Measurements from ENCODE around the gene NOM1.

The NOM1 gene

DNA sequence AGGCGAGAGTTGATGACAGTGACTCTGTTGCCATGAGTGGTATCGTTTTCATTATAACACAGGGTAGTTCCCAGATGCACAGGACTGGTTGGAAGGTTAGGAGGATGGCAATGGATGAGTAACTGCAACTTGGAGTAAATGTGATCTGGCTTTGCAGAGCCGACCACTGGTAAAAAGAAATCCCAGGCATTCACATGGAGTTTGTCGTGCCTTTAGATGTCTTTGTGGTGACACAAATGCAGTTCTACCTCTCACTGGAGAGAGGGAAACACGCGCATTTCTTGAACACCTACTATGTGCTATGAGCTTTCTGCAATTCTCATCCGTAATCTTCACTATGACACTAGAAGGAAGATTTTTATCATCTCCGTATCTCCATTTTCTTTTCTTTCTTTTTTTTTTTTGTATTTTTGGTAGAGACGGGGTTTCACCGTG is 62.6 kb downstream of the NOM1 start:
- no peak for ATAC-seq (ENCODE audit: low read depth)
- H3K27ac ChIP-seq (ENCODE audit: poor library complexity, severe bottlenecking) = no peak overlapping the region
- peaks cover 78% of the 10 kb centered on the region for H3K27me3 ChIP-seq (ENCODE audit: insufficient read depth, poor library complexity, severe bottlenecking)
- H3K36me3 ChIP-seq (ENCODE audit: low read depth) = no peaks in the 10 kb centered on the region
- no peaks in the 10 kb centered on the region for H3K9me3 ChIP-seq (ENCODE audit: severe bottlenecking)
- H3K4me3 ChIP-seq (ENCODE audit: severe bottlenecking) = no peak overlapping the region
- DNase-seq (ENCODE audit: low spot score) = no peak
- H3K4me1 ChIP-seq (ENCODE audit: insufficient read depth, poor library complexity, severe bottlenecking) = peaks cover 6% of the 10 kb centered on the region
- TF ChIP-seq, protein P1, sequence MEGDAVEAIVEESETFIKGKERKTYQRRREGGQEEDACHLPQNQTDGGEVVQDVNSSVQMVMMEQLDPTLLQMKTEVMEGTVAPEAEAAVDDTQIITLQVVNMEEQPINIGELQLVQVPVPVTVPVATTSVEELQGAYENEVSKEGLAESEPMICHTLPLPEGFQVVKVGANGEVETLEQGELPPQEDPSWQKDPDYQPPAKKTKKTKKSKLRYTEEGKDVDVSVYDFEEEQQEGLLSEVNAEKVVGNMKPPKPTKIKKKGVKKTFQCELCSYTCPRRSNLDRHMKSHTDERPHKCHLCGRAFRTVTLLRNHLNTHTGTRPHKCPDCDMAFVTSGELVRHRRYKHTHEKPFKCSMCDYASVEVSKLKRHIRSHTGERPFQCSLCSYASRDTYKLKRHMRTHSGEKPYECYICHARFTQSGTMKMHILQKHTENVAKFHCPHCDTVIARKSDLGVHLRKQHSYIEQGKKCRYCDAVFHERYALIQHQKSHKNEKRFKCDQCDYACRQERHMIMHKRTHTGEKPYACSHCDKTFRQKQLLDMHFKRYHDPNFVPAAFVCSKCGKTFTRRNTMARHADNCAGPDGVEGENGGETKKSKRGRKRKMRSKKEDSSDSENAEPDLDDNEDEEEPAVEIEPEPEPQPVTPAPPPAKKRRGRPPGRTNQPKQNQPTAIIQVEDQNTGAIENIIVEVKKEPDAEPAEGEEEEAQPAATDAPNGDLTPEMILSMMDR (IDR thresholded peaks at IDR 0.05; ENCODE audit: poor library complexity, severe bottlenecking) = no peak

DNA sequence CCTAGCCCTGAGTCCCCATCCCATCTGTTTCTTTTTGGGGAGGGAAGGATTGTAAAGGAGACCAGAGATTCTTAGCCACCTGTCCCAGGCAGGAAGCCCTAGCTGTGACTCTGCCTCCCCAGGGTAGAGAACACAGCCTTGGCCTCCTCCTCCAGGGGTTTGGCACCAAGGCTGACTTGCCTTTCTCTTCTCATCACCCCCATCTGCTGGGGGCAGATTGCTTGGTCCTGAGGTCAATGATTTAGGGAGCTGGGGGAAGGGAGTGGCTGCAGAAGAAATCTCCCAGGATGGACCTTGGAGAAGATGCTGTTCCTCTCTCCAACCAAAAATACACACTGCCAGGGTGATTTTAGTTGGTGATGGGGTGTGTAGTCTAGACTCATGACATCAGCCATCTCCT is 63.6 kb downstream of the NOM1 start:
- DNase-seq (ENCODE audit: low spot score) = no peak
- TF ChIP-seq, protein P1 (IDR thresholded peaks at IDR 0.05; ENCODE audit: poor library complexity, severe bottlenecking) = no peak
- no peak overlapping the region for H3K4me3 ChIP-seq (ENCODE audit: severe bottlenecking)
- H3K36me3 ChIP-seq (ENCODE audit: low read depth) = no peaks in the 10 kb centered on the region
- ATAC-seq (ENCODE audit: low read depth) = no peak
- H3K9me3 ChIP-seq (ENCODE audit: severe bottlenecking) = no peaks in the 10 kb centered on the region
- peaks cover 78% of the 10 kb centered on the region for H3K27me3 ChIP-seq (ENCODE audit: insufficient read depth, poor library complexity, severe bottlenecking)
- H3K4me1 ChIP-seq (ENCODE audit: insufficient read depth, poor library complexity, severe bottlenecking) = peaks cover 6% of the 10 kb centered on the region
- H3K27ac ChIP-seq (ENCODE audit: poor library complexity, severe bottlenecking) = no peak overlapping the region

DNA sequence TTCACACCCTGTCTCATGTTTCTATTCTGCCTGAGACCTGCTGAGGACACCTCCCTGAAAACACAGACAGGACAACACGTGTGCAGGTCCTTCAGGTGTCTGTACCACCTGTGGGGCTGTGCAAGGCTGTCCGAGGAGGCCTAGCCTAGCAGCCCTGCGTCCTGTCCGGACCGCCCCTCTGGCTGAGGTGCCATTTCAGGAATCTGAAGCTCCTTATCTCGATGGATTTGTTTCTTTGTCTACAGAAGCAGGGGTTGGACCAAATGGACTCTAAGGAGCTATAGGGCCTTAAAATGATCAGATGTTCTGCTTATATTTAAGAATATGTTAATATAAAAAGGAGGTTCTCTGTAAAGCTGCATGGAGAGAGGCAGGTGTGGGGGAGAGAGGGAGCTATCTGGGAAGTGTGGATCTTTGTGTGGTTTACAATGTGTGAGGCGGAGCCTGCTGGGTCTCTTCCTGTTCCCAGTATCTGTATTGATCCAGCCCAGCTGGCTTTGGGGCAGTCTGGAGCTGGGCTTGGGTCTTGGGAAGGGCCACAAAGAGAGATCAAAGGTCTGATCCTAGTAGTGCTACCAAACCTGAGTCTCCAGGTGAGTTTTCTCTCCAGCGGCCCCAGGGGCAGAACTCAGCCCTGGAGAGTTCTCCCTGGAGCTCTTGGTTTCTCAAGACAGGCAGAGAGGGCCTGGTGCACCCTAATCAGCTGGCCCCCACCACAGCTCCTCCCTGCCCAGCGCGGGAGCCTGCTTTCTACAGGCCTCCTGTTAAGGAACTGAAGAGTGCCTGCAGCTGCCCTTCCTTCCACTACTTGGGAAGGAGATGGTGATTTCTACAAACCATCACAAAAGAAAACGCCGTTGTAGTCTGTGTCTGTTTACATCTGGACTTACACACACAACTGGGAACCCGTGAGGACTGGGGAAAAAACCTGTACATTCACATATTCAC is 64.4 kb downstream of the NOM1 start:
- ATAC-seq (ENCODE audit: low read depth) (no peak), DNase-seq (ENCODE audit: low spot score) (no peak)
- no peak overlapping the region for H3K27ac ChIP-seq (ENCODE audit: poor library complexity, severe bottlenecking)
- TF ChIP-seq, protein P1 (IDR thresholded peaks at IDR 0.05; ENCODE audit: poor library complexity, severe bottlenecking) = no peak
- peaks cover 78% of the 10 kb centered on the region for H3K27me3 ChIP-seq (ENCODE audit: insufficient read depth, poor library complexity, severe bottlenecking)
- no peak overlapping the region for H3K4me3 ChIP-seq (ENCODE audit: severe bottlenecking)
- no peaks in the 10 kb centered on the region for H3K9me3 ChIP-seq (ENCODE audit: severe bottlenecking)
- H3K4me1 ChIP-seq (ENCODE audit: insufficient read depth, poor library complexity, severe bottlenecking) = peaks cover 6% of the 10 kb centered on the region
- H3K36me3 ChIP-seq (ENCODE audit: low read depth) = no peaks in the 10 kb centered on the region

DNA sequence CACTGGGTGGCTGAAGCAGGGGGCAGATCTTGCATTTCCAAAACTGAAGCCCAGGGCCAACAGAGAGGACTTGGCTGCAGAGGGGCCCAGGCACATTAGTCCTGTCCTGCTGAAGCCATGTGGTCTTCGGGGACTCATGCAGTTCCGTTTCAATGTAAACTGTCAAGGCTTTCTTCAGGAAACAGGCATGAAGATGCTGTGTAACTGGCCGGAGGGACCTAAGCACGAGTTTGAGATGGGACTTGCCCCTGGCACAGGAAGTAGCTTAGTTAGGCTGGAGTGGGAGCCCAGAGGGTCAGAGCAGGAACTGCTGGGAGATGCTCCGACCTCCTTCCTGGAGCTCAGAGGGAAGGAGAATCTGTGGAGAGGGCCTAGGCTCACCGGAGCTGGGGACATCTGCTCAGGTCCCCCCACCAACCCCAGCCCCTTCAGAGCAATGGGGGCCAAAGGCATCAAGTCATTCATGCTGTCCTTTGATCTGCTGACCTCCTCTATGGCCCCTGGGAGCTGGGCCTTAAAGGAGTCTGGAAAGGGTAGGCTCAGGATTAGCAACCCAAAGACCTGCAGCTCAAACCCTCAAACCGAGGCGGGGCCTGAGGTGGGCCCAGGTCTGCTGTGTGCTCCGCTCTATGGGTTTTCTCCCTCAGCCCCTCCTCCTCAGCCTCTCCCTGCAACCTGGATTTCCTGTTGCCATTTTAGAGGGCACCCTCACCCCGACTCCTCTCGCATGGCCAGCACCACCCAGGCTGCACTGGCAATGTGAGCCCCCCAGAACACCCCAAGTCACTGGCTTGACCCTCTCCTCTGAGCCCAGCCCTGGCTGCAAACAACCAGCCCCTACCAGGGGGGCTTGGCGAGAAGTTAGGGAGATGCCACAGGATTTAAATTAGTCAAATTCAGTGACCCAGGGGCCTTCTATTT is 65.4 kb downstream of the NOM1 start:
- Histone ChIP-seq H3K9me3 (ENCODE audit: severe bottlenecking) (no peaks in the 10 kb centered on the region), H3K4me1 (ENCODE audit: insufficient read depth, poor library complexity, severe bottlenecking) (peaks cover 9% of the 10 kb centered on the region), H3K27ac (ENCODE audit: poor library complexity, severe bottlenecking) (no peak overlapping the region), H3K27me3 (ENCODE audit: insufficient read depth, poor library complexity, severe bottlenecking) (peaks cover 80% of the 10 kb centered on the region), H3K4me3 (ENCODE audit: severe bottlenecking) (no peak overlapping the region), H3K36me3 (ENCODE audit: low read depth) (no peaks in the 10 kb centered on the region)
- DNase-seq (ENCODE audit: low spot score) (no peak), ATAC-seq (ENCODE audit: low read depth) (no peak)
- TF ChIP-seq, protein P1 (IDR thresholded peaks at IDR 0.05; ENCODE audit: poor library complexity, severe bottlenecking) = no peak

Measured in RWPE2 (cell line).